OCI-LY7 (cell line): Measurements from ENCODE around the gene PHF14.

Experiments
- CTCF ChIP-seq: fragments of 200-600 bp; sonication (generic); conservative IDR thresholded peaks from 2 replicates; pipeline ENCODE4 v1.5.1; 2014; ENCODE audit warnings: mild to moderate bottlenecking, antibody characterized with exemption, low read length, moderate library complexity, mixed read lengths
- EZH2phosphoT487 ChIP-seq: fragments of 200-600 bp; sonication (generic); IDR thresholded peaks from 2 replicates; pipeline ENCODE4 v1.6.1; 2018; ENCODE audit warnings: low read depth, borderline replicate concordance, mild to moderate bottlenecking, mixed run types, antibody characterized with exemption, low read length, moderate library complexity, mixed read lengths

GRCh38 chr7:10939911-10940703 lies 33.6 kb upstream of the PHF14 start:
- no peak for TF ChIP-seq EZH2phosphoT487
- TF ChIP-seq CTCF: no peak
